Heart left ventricle (tissue), 13 donors: ENCODE measurements around the gene PRR14L.

Source experiments
- CTCF ChIP-seq, 12 donors: fragments of 200-600 bp; sonication (generic) in 4 of 12; IDR thresholded peaks; one replicate each; pipeline versions ENCODE4 v1.5.0 to v1.8.0; 2018 to 2022; ENCODE audit warnings: antibody characterized with exemption in 12 of 12, mild to moderate bottlenecking in 5 of 12
- POLR2A ChIP-seq, 2 donors: fragments of 450-650 bp; IDR thresholded peaks; one replicate each; pipeline ENCODE4 v1.6.1; 2017; ENCODE audit warnings: antibody characterized with exemption in 2 of 2, mild to moderate bottlenecking in 2 of 2, moderate library complexity in 2 of 2
- donor health status: ischemic (EF 13 %, LVEDD 7.1; RV severe dilation, severe dysfunction).
- donor health status: DM: no; HTN: yes; CAD: no.
- donor health status: DM: no; HTN: no; CAD: no.
- donor health status: ischemic (EF 25% LVEDD 6.9; RV normal size, moderate dysfunction).
- donor health status: ischemic (EF 25% LVEDD 5.7; RV mildly dilated, moderate dysfunction).
- donor health status: ischemic (EF 35%, LVEDD 5.7; RV mildly dilated, moderate dysfunction).
- donor health status: nonischemic (EF 11% LVEDD 7.7; RV severe dilation, severe dysfunction).
- donor health status: DM: yes; HTN: yes; CAD: no.
- donor health status: PGD.
- donor health status: ischemic (EF 29% LVEDD 5.4; RV normal size, mild dysfunction).
- donor health status: nonischemic (EF 23%, LVEDD 6.1; RV moderate dilation, normal function).

DNA sequence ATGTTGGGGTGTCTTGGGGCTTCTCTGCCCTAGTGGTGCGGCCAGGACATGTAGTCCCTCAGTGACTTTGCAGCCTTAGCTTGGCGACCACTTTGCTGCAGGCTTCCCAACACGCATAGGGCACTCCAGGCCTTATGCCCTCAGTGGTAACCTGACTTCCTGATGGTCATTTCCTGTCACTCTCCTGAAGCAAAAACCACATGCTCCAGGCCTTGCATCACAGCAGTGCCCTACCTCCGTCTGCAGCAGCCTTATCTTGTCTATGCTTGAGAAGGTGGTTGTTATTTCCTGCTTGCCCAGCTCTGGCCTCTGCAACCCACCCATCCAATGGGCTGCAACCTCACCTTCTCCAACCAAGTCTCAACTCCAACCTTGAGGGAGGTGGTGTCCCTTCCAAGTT, 54.5 kb downstream of the PRR14L start:
- TF ChIP-seq CTCF (IDR thresholded peaks at IDR 0.05) (no peak), POLR2A (IDR thresholded peaks at IDR 0.05) (no peak)
